AG04449 (cell line): Measurements from ENCODE around the gene OAS2.

Source experiments
- CTCF ChIA-PET: fragments of 350-600 bp; formaldehyde crosslinking; extraction: SDS; loops from one replicate; lab custom pipeline; 2021; ENCODE audit warnings: antibody characterized with exemption; lab: Yijun Ruan, JAX
- POLR2A ChIA-PET: fragments of 400-600, 350-600 bp; formaldehyde crosslinking; extraction: SDS; loops from one replicate; lab custom pipeline; 2020; ENCODE audit warnings: antibody characterized with exemption, inconsistent platforms; lab: Yijun Ruan, JAX
- DNase-seq: peaks from one replicate; pipeline ENCODE4 v3.0.0-alpha.2; 2010; ENCODE audit warnings: low read depth, low spot score
- H3K4me3 ChIP-seq: 2 replicates; pipeline ENCODE4 v1.5.1; 2011; ENCODE audit warnings: low read depth, mild to moderate bottlenecking, control low read depth, low read length
- TF ChIP-seq, protein P1 (sequence below): IDR thresholded peaks from one replicate; pipeline ENCODE4 v1.5.1; 2011; ENCODE audit warnings: mild to moderate bottlenecking, moderate library complexity, low read length, control low read depth, inconsistent platforms; ENCODE audit not compliant: insufficient read depth; ENCODE audit errors: missing control alignments

The OAS2 gene

DNA sequence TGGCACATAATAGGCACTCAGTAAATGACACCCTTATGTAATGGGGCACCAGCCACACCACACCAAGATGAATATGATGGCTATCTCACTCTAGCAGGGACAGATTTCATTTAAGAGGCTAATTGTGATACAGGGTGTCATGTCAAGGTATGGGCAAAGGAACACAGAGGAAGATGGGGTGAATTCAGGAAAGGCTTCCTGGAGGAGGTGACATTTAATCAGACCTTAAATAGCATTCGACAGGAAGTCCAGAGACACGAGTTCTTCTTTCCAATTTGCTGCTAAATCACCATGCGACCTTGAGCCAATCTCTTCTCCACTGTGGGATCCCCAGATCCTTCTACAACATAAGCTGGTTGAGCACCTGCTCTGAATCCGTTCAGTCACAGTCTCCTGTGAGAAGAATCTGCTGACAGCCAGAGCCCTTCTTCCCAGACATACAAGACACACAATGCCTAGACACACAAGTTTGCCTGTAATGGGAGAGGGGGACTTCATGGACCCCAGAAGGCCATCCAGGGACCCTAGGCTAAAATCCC lies 76.7 kb downstream of the OAS2 start:
- no peak for DNase-seq
- CTCF ChIA-PET = interaction anchor here (1.3 kb wide), 1 partner anchor 141 kb away, joined by 3 read pairs; no protein-coding TSS in a partner anchor
- no peak overlapping the region for H3K4me3 ChIP-seq
- POLR2A ChIA-PET = no interaction called here
- TF ChIP-seq, protein P1, sequence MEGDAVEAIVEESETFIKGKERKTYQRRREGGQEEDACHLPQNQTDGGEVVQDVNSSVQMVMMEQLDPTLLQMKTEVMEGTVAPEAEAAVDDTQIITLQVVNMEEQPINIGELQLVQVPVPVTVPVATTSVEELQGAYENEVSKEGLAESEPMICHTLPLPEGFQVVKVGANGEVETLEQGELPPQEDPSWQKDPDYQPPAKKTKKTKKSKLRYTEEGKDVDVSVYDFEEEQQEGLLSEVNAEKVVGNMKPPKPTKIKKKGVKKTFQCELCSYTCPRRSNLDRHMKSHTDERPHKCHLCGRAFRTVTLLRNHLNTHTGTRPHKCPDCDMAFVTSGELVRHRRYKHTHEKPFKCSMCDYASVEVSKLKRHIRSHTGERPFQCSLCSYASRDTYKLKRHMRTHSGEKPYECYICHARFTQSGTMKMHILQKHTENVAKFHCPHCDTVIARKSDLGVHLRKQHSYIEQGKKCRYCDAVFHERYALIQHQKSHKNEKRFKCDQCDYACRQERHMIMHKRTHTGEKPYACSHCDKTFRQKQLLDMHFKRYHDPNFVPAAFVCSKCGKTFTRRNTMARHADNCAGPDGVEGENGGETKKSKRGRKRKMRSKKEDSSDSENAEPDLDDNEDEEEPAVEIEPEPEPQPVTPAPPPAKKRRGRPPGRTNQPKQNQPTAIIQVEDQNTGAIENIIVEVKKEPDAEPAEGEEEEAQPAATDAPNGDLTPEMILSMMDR = no peak

DNA sequence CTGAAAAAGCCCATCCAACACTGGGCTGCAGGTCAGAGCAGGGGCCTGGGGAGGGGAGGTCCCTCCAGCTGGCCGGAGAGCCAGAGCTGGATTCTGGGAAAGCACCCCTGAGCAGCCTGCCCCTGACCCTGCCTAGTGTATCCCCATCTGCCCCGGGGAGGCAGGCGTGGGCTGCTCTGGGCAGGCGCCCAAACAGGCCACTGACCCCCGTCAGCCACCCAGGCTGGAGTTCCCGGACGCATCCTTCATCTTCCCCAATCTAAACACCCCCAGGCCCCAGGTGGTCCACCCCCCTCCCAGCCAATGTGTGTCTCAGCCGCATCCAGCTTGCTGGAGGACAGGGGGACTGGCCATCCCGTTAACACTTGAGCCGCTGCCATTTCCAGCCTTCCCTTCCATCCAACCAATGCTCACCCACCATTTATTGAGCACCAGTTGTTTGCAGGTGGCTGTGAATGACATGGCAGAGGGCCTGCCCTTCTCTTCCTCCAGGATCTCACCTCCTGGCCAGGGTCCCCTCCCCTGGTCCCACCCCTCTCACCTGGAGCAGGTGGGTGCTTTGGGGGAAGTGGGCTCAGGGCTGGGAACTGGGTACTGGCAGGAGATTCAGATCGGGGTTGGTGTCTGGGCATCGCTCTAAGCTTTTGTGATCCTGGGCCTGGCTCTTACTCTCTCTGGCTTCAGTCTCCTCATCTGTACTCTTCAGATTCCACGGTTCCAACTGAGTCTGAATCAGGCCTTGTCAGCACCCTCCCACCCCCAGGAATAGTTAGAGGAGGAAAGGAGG lies 77.5 kb downstream of the OAS2 start:
- DNase-seq = no peak
- TF ChIP-seq, protein P1 = no peak
- CTCF ChIA-PET = interaction anchor here (1.3 kb wide), 1 partner anchor 141 kb away, joined by 3 read pairs; no protein-coding TSS in a partner anchor
- POLR2A ChIA-PET = no interaction called here
- no peak overlapping the region for H3K4me3 ChIP-seq

GRCh38 chr12:113056381-113056630 lies 78.0 kb downstream of the OAS2 start:
- CTCF ChIA-PET = no interaction called here
- POLR2A ChIA-PET = no interaction called here
- DNase-seq = no peak
- H3K4me3 ChIP-seq = no peak overlapping the region
- TF ChIP-seq, protein P1 = no peak

DNA sequence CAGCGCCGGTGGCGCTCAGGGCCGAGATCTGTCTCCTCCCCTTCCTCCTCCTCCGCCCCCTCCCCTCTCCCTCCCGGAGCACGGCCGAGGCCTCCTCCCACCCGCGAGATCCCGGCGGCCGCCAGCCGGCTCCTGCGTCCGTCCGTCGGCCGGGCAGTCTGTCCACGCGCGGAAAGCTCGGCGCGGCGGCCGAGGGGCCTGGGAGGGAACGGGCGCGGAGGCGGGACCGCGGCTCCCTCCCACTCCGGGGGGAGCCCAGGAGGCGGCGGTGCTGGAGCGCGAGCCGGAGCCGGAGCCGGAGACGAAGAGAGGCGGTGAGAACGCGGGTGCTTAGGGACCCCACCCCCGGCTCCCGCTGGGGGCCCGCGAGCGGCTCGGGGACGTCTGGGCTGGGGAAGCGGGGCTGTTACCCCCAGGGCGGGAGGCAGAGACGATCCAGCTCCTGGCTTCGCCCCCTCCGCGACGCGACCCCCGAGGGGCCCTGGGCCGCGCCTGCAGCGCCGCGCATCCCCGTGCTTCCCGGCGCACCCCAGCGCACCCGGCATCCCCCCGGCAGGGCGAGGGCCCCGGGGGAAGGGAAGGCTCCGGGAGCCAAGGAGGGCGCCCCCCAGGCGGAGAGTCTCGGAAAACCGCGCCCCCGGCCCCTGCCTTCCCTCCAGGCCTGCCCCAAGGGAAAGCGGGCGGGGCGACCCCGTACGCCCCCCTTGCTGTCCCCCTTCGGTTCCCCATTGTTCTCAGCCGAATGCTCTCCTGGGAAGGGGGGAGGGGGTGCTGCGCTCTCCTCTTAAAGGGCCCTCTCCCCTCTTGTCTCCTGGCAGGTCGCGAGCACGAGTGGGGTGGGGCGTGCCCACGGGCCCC lies 78.5 kb downstream of the OAS2 start, which contains the start of gene DTX1:
Gene DTX1, plus strand, starts transcription at position 100 of the 858 bp plus-strand sequence. CDS start 1,463 bp downstream, outside the sequence.
- no peak for DNase-seq
- TF ChIP-seq, protein P1 = no peak
- ChIA-PET CTCF (interaction anchor here (2.0 kb wide), 1 partner anchor 8 kb away, joined by 8 read pairs; no protein-coding TSS in a partner anchor), POLR2A (no interaction called here)
- no peak within 1 kb of the TSS; the same call in 1 of the 2 replicates for H3K4me3 ChIP-seq

DNA sequence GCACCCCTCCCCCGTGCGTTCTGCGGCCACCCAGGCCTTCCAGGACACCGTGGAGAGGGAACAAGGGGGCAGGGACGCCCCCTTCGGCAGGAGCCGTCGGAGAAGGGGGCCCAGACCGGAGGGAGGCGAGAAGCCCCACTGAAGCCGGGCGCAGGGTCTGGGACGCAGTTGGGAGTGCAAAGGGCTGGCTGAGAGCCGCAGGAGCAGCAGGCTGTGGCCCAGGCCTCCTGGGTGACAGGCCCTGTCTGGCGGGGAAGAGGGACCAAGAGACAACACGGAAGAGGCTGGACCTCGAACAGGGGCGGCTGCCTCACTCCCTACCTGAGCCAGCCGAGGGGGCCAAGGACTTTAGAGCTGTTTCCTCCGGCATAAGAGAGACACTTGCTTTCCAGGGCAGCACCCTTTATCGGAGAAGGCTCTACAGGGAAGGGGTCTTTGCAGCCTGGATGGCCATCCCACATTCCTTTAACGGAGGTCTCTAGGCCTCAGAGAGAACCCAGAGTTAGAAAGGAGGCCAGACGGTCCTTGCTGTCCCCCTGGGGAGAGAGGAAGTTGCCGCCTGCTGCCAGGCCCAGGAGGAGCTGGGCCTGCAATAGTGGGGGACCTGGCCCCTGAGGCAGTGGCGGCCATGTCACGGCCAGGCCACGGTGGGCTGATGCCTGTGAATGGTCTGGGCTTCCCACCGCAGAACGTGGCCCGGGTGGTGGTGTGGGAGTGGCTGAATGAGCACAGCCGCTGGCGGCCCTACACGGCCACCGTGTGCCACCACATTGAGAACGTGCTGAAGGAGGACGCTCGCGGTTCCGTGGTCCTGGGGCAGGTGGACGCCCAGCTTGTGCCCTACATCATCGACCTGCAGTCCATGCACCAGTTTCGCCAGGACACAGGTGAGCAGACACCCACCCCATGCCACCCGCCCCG lies 79.5 kb downstream of the OAS2 start:
- H3K4me3 ChIP-seq = no peak overlapping the region
- no peak for DNase-seq
- POLR2A ChIA-PET = no interaction called here
- CTCF ChIA-PET = interaction anchor here (2.0 kb wide), 1 partner anchor 9 kb away, joined by 8 read pairs; no protein-coding TSS in a partner anchor
- TF ChIP-seq, protein P1 = no peak
